GM23338 (cell line): ENCODE measurements around the gene PCNT.

Experiments
- CTCF ChIP-seq, 2 experiments: fragments of 200-600 bp in 1 of 2; sonication (generic) in 1 of 2; conservative IDR thresholded peaks; 2 replicates each; pipeline versions ENCODE4 v1.5.1 to v1.6.1; 2016 to 2017; ENCODE audit warnings: antibody characterized with exemption in 2 of 2, low read depth in 2 of 2, mild to moderate bottlenecking in 2 of 2, moderate library complexity in 1 of 2
- POLR2AphosphoS5 ChIP-seq: IDR thresholded peaks from 2 replicates; pipeline ENCODE4 v1.6.1; 2016; ENCODE audit warnings: antibody characterized with exemption, low read depth

- TF ChIP-seq CTCF (conservative IDR thresholded peaks at IDR 0.05; ENCODE audit: low read depth in 2 of 2) (no peak), POLR2AphosphoS5 (no peak)
These were observed 150.4 kb downstream of the PCNT start for GRCh38 chr21:46474382-46474781.
